Measurements from ENCODE around the gene SGIP1. TPM values are rescaled to one million over a fixed set of nuclear protein-coding genes. Genes with fewer than 3 reads are reported as not detected.

SGIP1 gene
- total RNA-seq, 2 donors from 2014 or later, result 3.8 to 9.4 TPM

DNA sequence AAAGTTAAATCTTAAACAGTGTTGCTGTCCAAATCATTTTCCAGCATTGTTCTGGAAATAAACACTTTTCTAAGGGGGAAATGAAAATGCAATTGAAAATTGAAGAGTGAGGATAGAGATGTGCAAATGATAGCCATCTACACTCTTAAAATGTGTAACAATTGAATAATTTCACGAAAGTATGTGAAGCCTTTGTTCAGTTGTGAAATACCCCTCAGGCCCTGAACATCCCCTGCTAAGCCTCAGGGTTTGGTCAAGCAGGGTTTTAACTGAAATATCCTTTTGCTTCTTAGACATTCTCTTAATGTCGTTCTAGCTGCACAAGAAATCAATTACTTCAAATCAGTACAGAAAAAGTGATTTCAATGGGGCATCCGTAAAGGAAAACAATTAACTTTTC, 152.5 kb downstream of the SGIP1 start:
- Mint-ChIP-seq H3K36me3 (ENCODE audit: low read depth) (no peaks in the 10 kb centered on the region), H3K27me3 (ENCODE audit: insufficient read depth) (no peaks in the 10 kb centered on the region), H3K9me3 (no peaks in the 10 kb centered on the region), H3K27ac (no peak overlapping the region), H3K4me3 (no peak overlapping the region), H3K4me1 (peaks cover 28% of the 10 kb centered on the region)
- no peaks in the 10 kb centered on the region for H3K27me3 ChIP-seq (ENCODE audit: control insufficient read depth, insufficient read depth, low read length, poor library complexity, severe bottlenecking)
- DNase-seq, result no peak
- H3K36me3 ChIP-seq (ENCODE audit: control insufficient read depth, insufficient read depth, low read length), result no peaks in the 10 kb centered on the region
- H3K9me3 ChIP-seq (ENCODE audit: control insufficient read depth, low read length), result no peaks in the 10 kb centered on the region
- H3K27ac ChIP-seq (ENCODE audit: low read depth, low read length), result no peak overlapping the region
- TF ChIP-seq CTCF (conservative IDR thresholded peaks at IDR 0.05), result no peak
- WGBS, 2 experiments (ENCODE audit: insufficient coverage in 1 of 2, insufficient read length in 1 of 2), result 91 to 100% methylated on average over 1 to 3 of the region's 3 CpGs
- no peak overlapping the region for H3K9ac ChIP-seq (ENCODE audit: extremely low read depth, low read length, poor library complexity, severe bottlenecking)
- H3K4me1 ChIP-seq (ENCODE audit: control insufficient read depth, insufficient read depth, low read length), result no peaks in the 10 kb centered on the region
- no peak overlapping the region for H3K4me3 ChIP-seq (ENCODE audit: low read length)

DNA sequence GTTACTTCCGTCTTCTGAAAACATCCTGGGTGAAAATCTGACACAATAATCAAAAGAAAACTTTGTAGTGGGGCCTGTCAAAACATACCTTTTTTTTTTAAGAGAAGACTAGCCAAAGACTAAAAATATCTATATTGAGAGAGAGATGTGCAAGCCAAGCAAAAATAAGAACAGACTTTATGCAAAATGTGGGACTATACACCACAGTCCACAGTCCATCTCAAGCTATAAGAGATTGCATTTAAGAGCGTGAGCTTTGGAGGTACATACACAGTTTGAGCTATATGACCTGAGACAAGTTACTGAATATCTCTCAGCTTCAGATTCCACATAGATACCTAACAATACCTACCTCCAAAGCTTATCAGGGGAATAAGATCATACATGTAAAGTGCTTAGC, 153.4 kb downstream of the SGIP1 start:
- H3K27ac ChIP-seq (ENCODE audit: low read depth, low read length), result no peak overlapping the region
- 86 to 90% methylated on average over 2 of the region's 2 CpGs for WGBS, 2 experiments (ENCODE audit: insufficient coverage in 1 of 2, insufficient read length in 1 of 2)
- no peaks in the 10 kb centered on the region for H3K9me3 Mint-ChIP-seq
- peaks cover 31% of the 10 kb centered on the region for H3K4me1 Mint-ChIP-seq
- TF ChIP-seq CTCF (conservative IDR thresholded peaks at IDR 0.05), result no peak
- no peaks in the 10 kb centered on the region for H3K9me3 ChIP-seq (ENCODE audit: control insufficient read depth, low read length)
- no peak overlapping the region for H3K4me3 Mint-ChIP-seq
- no peak for DNase-seq
- H3K27me3 Mint-ChIP-seq (ENCODE audit: insufficient read depth), result no peaks in the 10 kb centered on the region
- H3K36me3 ChIP-seq (ENCODE audit: control insufficient read depth, insufficient read depth, low read length), result no peaks in the 10 kb centered on the region
- no peak overlapping the region for H3K27ac Mint-ChIP-seq
- no peaks in the 10 kb centered on the region for H3K4me1 ChIP-seq (ENCODE audit: control insufficient read depth, insufficient read depth, low read length)
- no peaks in the 10 kb centered on the region for H3K27me3 ChIP-seq (ENCODE audit: control insufficient read depth, insufficient read depth, low read length, poor library complexity, severe bottlenecking)
- H3K36me3 Mint-ChIP-seq (ENCODE audit: low read depth), result no peaks in the 10 kb centered on the region
- H3K4me3 ChIP-seq (ENCODE audit: low read length), result no peak overlapping the region
- H3K9ac ChIP-seq (ENCODE audit: extremely low read depth, low read length, poor library complexity, severe bottlenecking), result no peak overlapping the region

DNA sequence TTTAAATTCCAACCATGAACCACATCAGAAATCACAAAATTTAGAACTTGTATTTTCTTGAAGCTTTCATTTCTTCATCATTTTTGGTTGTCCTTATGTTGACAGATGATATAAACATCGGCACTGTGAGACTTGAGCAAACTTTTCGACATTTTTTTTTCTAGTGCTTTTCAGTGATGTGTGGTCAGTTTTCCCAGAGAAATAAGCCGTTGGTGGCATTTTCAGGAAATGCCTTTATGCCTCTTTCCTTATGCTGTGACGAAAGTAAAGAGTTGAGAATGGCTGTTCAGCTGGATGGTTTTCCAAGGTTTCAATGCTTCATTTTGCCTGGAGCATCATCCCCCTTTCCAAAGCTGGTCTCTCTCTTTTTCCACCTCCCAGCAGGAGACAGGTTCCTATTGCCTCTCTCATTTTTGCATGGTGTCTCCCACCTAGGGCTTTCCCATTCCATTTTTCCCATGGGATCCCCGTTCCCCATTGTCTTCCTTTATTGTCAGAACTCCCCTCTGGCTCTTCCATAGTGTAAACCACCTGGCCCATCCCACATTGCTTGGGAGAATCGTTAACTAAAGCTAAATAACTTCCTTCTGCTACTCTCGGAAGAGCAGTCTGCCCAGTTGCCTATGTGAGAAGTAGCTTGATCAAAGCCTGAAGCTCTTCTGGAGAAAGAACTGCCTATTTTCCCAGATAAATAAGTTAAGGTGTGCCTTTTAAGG, 156.9 kb downstream of the SGIP1 start:
- H3K4me3 ChIP-seq (ENCODE audit: low read length), result no peak overlapping the region
- Mint-ChIP-seq H3K36me3 (ENCODE audit: low read depth) (no peaks in the 10 kb centered on the region), H3K27me3 (ENCODE audit: insufficient read depth) (no peaks in the 10 kb centered on the region), H3K4me1 (peaks cover 27% of the 10 kb centered on the region), H3K27ac (no peak overlapping the region), H3K4me3 (no peak overlapping the region), H3K9me3 (no peaks in the 10 kb centered on the region)
- H3K4me1 ChIP-seq (ENCODE audit: control insufficient read depth, insufficient read depth, low read length), result no peaks in the 10 kb centered on the region
- no peak for TF ChIP-seq CTCF (conservative IDR thresholded peaks at IDR 0.05)
- 72 to 79% methylated on average over 6 to 7 of the region's 7 CpGs for WGBS, 2 experiments (ENCODE audit: insufficient coverage in 1 of 2, insufficient read length in 1 of 2)
- H3K9me3 ChIP-seq (ENCODE audit: control insufficient read depth, low read length), result no peaks in the 10 kb centered on the region
- DNase-seq, result no peak
- H3K36me3 ChIP-seq (ENCODE audit: control insufficient read depth, insufficient read depth, low read length), result no peaks in the 10 kb centered on the region
- no peak overlapping the region for H3K27ac ChIP-seq (ENCODE audit: low read depth, low read length)
- H3K9ac ChIP-seq (ENCODE audit: extremely low read depth, low read length, poor library complexity, severe bottlenecking), result no peak overlapping the region
- no peaks in the 10 kb centered on the region for H3K27me3 ChIP-seq (ENCODE audit: control insufficient read depth, insufficient read depth, low read length, poor library complexity, severe bottlenecking)

Data from endodermal cell (in vitro differentiated cells).